Measurements from ENCODE around the gene HMCN1. TPM values are rescaled to one million over a fixed set of nuclear protein-coding genes. Genes with fewer than 3 reads are reported as not detected.

HMCN1 gene
- total and polyA plus RNA-seq, 2 donors from 2014 or later = 0.97 to 2.7 TPM

DNA sequence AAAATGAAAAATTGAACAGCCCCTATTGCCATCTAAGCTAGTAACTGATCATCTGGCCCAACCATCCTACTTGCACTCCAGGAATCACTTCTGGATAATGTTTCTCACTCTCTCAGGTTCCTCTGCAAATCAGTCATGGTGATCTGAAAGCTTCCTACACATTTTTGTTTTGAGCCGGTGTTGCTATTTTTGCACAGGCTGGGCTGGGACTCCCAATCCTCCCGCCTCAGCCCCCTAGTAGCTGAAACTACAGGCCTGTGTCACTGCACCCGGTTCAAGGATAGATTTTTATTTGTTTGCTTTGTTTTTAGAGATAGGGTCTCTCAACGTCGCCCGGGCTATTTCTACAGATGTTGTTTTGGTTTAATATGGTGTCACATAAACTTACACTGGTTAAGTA, 40.5 kb upstream of the HMCN1 start:
- TF ChIP-seq, protein P1, sequence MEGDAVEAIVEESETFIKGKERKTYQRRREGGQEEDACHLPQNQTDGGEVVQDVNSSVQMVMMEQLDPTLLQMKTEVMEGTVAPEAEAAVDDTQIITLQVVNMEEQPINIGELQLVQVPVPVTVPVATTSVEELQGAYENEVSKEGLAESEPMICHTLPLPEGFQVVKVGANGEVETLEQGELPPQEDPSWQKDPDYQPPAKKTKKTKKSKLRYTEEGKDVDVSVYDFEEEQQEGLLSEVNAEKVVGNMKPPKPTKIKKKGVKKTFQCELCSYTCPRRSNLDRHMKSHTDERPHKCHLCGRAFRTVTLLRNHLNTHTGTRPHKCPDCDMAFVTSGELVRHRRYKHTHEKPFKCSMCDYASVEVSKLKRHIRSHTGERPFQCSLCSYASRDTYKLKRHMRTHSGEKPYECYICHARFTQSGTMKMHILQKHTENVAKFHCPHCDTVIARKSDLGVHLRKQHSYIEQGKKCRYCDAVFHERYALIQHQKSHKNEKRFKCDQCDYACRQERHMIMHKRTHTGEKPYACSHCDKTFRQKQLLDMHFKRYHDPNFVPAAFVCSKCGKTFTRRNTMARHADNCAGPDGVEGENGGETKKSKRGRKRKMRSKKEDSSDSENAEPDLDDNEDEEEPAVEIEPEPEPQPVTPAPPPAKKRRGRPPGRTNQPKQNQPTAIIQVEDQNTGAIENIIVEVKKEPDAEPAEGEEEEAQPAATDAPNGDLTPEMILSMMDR (IDR thresholded peaks at IDR 0.05; ENCODE audit: borderline replicate concordance, extremely low read depth, insufficient read depth) = no peak
- FAIRE-seq (no peak), DNase-seq (peak in 2 of 5 donors; percentile 8 to 12)
- Histone ChIP-seq H3K27me3 (ENCODE audit: control insufficient read depth, insufficient read depth, low read length) (no peaks in the 10 kb centered on the region), H3K9me3 (ENCODE audit: control insufficient read depth in 2 of 3, insufficient read depth in 1 of 3, low read length in 3 of 3) (no peaks in the 10 kb centered on the region), H3K9ac (ENCODE audit: low read length in 3 of 3) (no peak overlapping the region), H3K27ac (ENCODE audit: low read depth in 2 of 2, low read length in 2 of 2) (no peak overlapping the region), H3K4me1 (ENCODE audit: control insufficient read depth in 2 of 3, insufficient read depth in 2 of 3, low read depth in 1 of 3, low read length in 3 of 3) (peaks cover 0 to 7% (median 4%) of the 10 kb centered on the region in 3 donors), H3K36me3 (ENCODE audit: control insufficient read depth in 2 of 3, insufficient read depth in 3 of 3, low read length in 3 of 3) (no peaks in the 10 kb centered on the region), H3K4me3 (ENCODE audit: low read length in 3 of 3) (peak overlapping the region in 2 of 3 donors; percentile 10 to 43)
- intact Hi-C loops (cut with DNase I) = no loop called here

DNA sequence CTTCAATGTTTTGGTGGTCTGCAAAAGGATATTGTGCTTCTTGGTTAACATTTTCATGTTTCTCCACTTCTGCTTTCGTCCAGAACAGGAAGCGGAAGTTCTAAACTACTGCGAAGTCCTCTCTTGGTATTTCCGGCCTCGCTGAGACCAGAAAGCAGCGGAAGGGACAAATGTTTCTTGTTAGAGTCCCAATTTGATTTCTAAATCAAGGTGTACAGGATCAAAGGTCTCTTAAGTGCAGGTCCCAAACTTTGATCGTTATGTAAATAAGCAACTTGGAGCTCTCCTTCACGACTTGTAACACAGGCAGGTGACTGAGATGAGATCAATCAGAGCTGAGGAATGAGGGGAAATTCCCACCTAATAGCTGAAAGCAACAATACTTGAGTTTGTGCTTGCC, 40.1 kb upstream of the HMCN1 start:
- Histone ChIP-seq H3K9me3 (ENCODE audit: control insufficient read depth in 2 of 3, insufficient read depth in 1 of 3, low read length in 3 of 3) (no peaks in the 10 kb centered on the region), H3K9ac (ENCODE audit: low read length in 3 of 3) (no peak overlapping the region), H3K27me3 (ENCODE audit: control insufficient read depth, insufficient read depth, low read length) (no peaks in the 10 kb centered on the region), H3K36me3 (ENCODE audit: control insufficient read depth in 2 of 3, insufficient read depth in 3 of 3, low read length in 3 of 3) (no peaks in the 10 kb centered on the region), H3K4me1 (ENCODE audit: control insufficient read depth in 2 of 3, insufficient read depth in 2 of 3, low read depth in 1 of 3, low read length in 3 of 3) (peaks cover 0 to 7% (median 4%) of the 10 kb centered on the region in 3 donors), H3K4me3 (ENCODE audit: low read length in 3 of 3) (peak overlapping the region in 2 of 3 donors; percentile 10 to 43), H3K27ac (ENCODE audit: low read depth in 2 of 2, low read length in 2 of 2) (no peak overlapping the region)
- intact Hi-C loops (cut with DNase I) = no loop called here
- peak in 2 of 5 donors; percentile 43 to 68 for DNase-seq
- no peak for FAIRE-seq
- TF ChIP-seq, protein P1 (IDR thresholded peaks at IDR 0.05; ENCODE audit: borderline replicate concordance, extremely low read depth, insufficient read depth) = no peak

DNA sequence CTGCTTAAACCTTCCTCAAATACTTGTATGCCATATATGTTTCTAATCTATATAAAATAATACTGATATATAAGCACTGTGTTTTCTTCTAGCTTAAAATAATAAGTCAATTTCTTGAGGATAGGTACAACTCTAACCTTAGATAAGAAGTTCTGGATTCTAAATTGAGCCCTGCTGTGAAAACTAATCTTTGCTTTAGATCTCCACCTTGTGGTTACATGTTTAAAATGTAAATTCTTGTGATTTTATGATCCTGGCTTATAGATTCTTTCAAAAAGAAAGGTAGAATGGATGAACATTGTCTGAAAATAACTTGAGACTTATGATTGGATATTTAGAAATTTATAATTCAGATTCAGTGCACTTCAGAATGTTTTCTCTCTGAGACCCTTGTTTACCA, 38.9 kb upstream of the HMCN1 start:
- DNase-seq (no peak), FAIRE-seq (peak; percentile 53)

More for the DNA sequence above, 38.9 kb upstream of the HMCN1 start:
- no peak overlapping the region for H3K9ac ChIP-seq (ENCODE audit: low read length in 3 of 3)
- no peaks in the 10 kb centered on the region for H3K36me3 ChIP-seq (ENCODE audit: control insufficient read depth in 2 of 3, insufficient read depth in 3 of 3, low read length in 3 of 3)
- TF ChIP-seq, protein P1 (IDR thresholded peaks at IDR 0.05; ENCODE audit: borderline replicate concordance, extremely low read depth, insufficient read depth) = no peak
- H3K9me3 ChIP-seq (ENCODE audit: control insufficient read depth in 2 of 3, insufficient read depth in 1 of 3, low read length in 3 of 3) = no peaks in the 10 kb centered on the region
- intact Hi-C loops (cut with DNase I) = no loop called here
- H3K4me1 ChIP-seq (ENCODE audit: control insufficient read depth in 2 of 3, insufficient read depth in 2 of 3, low read depth in 1 of 3, low read length in 3 of 3) = peaks cover 0 to 7% (median 4%) of the 10 kb centered on the region in 3 donors
- H3K27ac ChIP-seq (ENCODE audit: low read depth in 2 of 2, low read length in 2 of 2) = no peak overlapping the region
- no peak overlapping the region for H3K4me3 ChIP-seq (ENCODE audit: low read length in 3 of 3)
- H3K27me3 ChIP-seq (ENCODE audit: control insufficient read depth, insufficient read depth, low read length) = no peaks in the 10 kb centered on the region

Data from kidney (tissue), 14 donors.